Stimulated activated CD8-positive, alpha-beta memory T cell treated with anti-CD3 and anti-CD28 coated beads, Interleukin-7, amount 100 ng/mL, for 48 hours (primary cell): ENCODE data around the gene AP2A2.

Experiments used
- DNase-seq, 2 donors: peaks; one replicate each; pipeline ENCODE4 v3.0.0-alpha.2; 2020; ENCODE audit warnings: low read depth in 1 of 2; ENCODE audit errors: extremely low read depth in 1 of 2

The AP2A2 gene

DNA sequence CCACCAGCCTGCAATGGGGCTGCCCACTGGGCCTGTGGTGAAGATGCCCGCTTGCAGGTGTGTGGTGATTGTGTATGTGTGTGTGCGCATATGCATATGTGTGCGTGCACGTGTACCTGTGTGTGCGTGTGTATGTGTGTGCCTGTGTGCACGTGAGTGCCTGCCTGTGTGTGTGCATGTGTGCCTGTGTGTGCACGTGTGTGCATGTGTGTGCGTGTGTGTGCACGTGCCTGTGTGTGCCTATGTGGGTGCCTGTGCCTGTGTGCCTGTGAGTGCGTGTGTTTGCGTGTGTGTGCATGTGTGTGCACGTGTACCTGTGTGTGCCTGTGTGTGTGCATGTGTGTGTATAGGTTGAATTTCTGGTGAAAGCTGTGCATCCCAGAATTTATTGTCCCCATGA, 113.3 kb downstream of the AP2A2 start:
- DNase-seq, result no peak

- DNase-seq, result no peak
Measured at GRCh38 chr11:1039481-1040427, 114.1 kb downstream of the AP2A2 start.

DNA sequence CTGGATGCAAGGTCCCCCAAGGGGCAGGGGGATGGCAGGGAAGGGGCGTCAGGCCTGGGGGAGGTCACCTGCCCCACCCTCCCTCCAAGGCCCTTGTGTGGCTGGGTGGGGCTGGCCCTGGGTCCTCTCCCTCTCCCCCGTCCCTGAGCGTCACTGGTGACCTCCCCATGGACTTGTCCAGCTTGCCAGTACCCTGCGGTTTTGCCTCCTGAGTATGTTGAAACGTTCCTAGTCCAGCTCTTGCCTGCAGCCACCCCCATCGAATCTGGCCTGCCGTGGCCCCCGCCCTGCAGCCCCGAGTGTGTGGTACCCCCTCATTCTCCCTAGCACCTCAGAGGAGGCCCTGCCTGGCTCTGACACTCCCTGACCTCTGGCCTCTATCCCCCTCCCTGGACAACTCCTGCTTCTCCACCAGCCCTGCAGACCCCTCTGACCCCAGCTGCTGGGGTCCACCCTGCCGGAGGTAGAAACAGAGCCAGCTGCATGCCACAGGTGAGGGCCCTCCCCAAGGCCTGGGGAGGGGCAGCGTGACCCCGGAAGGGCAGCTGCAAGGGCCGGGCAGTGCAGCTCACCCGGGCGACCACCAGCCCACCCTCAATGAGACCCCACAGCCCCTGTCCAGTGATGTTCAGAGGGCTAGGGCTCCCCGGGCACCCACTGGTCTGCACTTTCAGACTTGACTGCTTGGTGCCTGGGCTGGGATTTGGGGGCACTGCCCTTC, 114.9 kb downstream of the AP2A2 start:
- no peak for DNase-seq

DNA sequence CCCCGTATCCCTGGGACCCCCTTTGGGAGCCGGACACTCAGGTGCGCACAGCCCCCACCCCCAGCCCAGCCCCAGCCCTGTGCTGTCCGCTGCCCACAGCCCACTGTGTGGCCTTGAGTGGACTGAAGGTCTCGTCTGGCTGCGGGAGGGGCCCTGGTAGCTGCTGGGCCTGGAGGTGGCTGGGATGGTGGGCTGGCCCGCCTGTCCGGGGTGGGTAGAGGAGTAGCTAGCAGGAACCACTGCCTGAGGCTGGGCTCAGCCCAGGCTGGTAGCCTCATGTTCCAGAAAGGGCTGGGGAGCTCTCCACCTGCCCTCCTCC, 115.4 kb downstream of the AP2A2 start:
- no peak for DNase-seq

DNA sequence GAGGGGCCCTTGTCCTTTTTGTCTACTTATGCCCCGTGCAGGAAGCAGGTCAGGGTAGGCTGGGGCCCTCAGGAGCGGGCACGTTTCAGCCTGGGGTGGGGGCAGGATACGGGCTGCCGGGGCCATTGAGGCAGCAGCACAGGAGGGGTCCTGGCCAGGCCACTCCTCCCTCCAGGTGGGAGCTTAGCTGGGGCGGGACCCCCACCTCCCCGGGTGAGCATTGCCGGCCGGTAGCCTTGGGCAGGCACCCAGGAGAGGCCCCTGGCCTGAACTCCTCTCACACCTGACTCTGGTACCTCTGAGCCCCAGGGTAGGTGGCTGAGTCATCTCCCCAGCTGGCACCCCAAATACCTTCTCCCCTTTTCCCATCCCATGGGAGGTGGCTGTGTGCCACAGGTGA, 115.8 kb downstream of the AP2A2 start:
- DNase-seq, result no peak

DNA sequence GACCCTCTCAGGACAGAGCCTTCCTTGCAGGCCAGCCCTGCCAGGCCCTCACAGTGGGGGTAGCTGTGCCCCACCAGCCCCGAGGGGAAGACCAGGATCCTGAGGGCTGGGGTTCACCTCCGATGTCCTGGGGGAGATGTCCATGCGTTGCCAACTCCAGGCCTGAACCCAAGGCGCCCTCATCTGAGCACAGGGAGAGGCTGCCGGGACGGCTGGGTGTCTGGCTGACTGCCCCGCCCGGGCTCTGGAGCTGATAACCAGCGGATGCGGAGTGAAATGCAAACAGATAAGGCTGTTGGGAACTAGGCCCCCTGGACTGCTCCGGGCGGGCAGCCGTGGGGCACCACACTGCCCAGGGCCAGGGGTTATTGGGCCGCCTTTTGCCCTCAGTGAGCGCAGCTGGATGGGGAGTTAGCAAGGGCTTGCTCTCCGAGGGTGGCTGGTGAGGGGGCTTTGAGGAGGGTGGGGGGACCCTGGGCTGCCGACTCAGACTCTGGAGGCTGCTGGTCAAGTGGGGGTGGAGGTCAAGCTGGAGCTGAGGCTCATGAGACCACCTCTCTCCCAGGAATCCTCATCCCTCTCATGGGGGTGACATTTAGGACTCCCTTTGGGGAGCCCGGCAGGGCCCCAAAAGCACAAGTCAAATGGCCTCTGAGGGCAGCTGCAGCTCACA, 116.4 kb downstream of the AP2A2 start:
- DNase-seq, result no peak

- no peak for DNase-seq
Measured at GRCh38 chr11:1042626-1043562, 117.2 kb downstream of the AP2A2 start.

DNA sequence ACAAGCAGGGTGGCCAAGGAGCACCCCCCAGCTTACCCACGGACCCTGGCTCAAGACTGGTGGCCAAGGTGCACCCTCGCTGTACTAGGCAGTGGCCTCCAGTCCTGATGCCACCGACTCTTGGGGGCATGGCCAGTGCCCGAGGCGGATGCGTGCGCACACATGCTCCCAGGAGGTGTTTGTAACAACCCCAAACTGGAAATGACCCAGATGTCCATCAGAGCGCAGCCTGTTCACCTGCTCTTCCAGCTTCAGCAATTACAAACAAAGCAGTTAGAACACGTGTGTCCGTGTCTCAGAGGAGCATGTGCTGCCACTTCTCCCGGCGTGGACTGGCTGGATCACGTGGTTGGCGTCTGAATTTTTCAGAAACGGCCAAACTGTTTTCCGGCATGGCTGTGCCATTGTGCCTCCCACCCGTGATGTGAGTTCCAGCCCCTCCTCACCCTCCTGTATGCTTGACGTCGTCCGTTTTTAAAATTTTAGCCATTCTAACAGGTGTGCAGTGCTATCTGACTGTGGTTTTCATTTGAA, 118.0 kb downstream of the AP2A2 start:
- DNase-seq, result no peak

DNA sequence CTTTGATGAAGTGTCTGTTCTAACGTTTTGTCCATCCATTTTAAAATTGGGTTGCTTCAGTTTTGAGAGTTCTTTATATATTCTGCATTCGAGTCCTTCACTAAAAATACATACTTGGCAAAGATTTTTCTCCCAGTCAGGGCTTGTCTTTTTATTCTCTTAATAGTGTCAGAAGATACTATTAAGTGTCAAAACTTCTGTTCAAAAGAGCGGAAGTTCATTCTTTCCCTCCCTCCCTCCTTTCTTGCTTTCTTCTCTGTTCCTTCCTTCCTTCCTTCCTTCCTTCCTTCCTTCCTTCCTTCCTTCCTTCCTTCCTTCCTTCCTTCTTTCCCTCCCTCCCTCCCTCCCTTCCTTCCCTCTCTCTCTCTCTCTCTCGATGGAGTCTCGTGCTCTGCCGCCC, 118.5 kb downstream of the AP2A2 start:
- no peak for DNase-seq

- DNase-seq, result no peak
Measured at GRCh38 chr11:1047595-1048156, 122.0 kb downstream of the AP2A2 start.

GRCh38 chr11:1048375-1049070, 122.9 kb downstream of the AP2A2 start:
- no peak for DNase-seq

- DNase-seq, result no peak
Measured at GRCh38 chr11:1049071-1049405, 123.4 kb downstream of the AP2A2 start.

DNA sequence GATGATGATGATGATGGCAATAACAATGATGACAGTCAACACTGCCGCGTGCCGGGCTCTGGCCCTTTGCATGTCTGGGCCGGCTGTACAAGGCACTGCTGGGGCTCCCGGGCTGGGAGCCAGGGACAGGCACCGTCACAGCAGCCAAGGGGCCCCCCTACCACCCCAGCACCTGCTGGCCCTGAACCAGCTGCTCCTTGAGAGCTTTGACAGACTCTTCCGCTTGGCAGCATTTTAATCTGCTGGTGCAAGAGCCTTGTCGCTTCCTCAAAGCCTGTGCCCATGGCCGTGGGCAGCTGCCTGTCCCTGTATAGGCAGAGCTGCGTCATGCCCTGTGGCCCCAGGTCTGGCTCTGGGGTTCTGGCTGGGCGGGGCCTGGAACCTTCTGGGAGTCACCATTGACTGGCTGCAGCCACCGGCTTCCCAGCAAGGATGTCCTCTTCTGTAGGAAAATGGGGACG, 123.8 kb downstream of the AP2A2 start:
- DNase-seq, result no peak

GRCh38 chr11:1049911-1050580, 124.4 kb downstream of the AP2A2 start:
- no peak for DNase-seq

DNA sequence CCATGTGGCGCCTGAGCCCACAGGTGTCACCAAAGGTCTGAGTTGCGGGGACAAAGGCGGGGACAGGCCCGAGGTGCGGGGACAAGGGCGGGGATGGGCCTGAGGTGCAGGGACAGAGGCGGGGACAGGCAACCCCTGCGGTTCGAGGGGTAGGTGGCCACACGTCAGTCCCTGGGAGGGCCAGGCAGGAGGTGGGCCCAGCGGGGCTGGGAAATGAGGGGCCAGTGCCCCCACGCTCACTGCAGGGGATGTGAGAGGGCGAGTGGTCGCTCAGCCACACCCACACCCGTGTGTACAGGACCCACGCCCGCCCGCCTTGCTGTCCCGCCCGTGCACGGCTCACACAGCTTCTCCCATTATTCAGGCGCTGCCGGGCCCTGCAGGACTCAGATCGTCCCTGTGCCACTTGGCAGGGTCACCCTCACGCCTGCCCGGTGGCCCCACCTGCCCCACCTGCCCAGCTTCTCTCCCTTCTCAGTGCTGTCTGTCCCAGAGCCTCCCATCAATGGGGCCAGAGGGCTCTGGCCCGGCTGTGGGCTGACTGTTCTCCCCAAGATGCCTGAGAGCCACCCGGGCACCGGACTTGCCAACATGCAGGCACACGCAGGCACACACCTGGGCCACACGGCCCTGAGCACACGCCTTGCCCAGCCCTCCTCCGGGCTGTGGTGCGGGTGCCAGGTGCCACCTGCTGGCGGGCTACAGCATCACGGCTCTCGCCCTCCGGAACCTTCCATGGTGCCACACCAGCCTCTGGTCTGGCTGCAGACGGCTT, 125.1 kb downstream of the AP2A2 start:
- peak; percentile 43 to 46 for DNase-seq

- no peak for DNase-seq
Measured at GRCh38 chr11:1051356-1052132, 125.9 kb downstream of the AP2A2 start.
